SJCRH30 (cell line): ENCODE measurements around the gene KRT20. TPM values are rescaled to one million over a fixed set of nuclear protein-coding genes. Genes with fewer than 3 reads are reported as not detected.
"Not testable (repeated sequence)": the region's sequence is repeated elsewhere in the genome, so short reads cannot be mapped to it uniquely, and the experiment has no call there.

ENCODE experiments used
- DNase-seq, 2 experiments: peaks; one replicate each; pipeline ENCODE4 v3.0.0-alpha.2; 2015 to 2020
- H3K27ac ChIP-seq: fragments of 250-450 bp; sonication (Bioruptor Pico); 2 replicates; pipeline ENCODE4 v1.5.1; 2020; ENCODE audit warnings: mild to moderate bottlenecking, moderate library complexity
- H3K27me3 ChIP-seq: fragments of 250-450 bp; sonication (Bioruptor Pico); 2 replicates; pipeline ENCODE4 v1.5.1; 2020; ENCODE audit warnings: mild to moderate bottlenecking, moderate library complexity
- H3K36me3 ChIP-seq: fragments of 250-450 bp; sonication (Bioruptor Pico); 2 replicates; pipeline ENCODE4 v1.5.1; 2020; ENCODE audit warnings: mild to moderate bottlenecking, moderate library complexity
- H3K4me1 ChIP-seq: fragments of 250-450 bp; sonication (Bioruptor Pico); 2 replicates; pipeline ENCODE4 v1.5.1; 2020; ENCODE audit warnings: mild to moderate bottlenecking, moderate library complexity
- H3K4me3 ChIP-seq: fragments of 250-450 bp; sonication (Bioruptor Pico); 2 replicates; pipeline ENCODE4 v1.5.1; 2020; ENCODE audit warnings: mild to moderate bottlenecking, moderate library complexity
- H3K9me3 ChIP-seq: fragments of 250-450 bp; sonication (Bioruptor Pico); replicated peaks from 2 replicates; pipeline ENCODE4 v1.5.1; 2020; ENCODE audit warnings: mild to moderate bottlenecking, moderate library complexity
- total RNA-seq: library from RNA; depleted of rRNA; stranded (reverse); fragments of >200 nt; shearing (Covaris generic); gene quantifications from 2 replicates; pipeline ENCODE4 v1.2.3, GENCODE V29; 2014; rRNA removed

Gene KRT20
- 0.08 and 0.28 TPM in 2 replicates for total RNA-seq

- no peak for DNase-seq
- no peaks in the 10 kb centered on the region for H3K9me3 ChIP-seq
- H3K36me3 ChIP-seq = no peaks in the 10 kb centered on the region
- peaks cover 2% of the 10 kb centered on the region; the same call in 1 of the 2 replicates for H3K4me1 ChIP-seq
- no peak within 1 kb of the TSS for H3K27ac ChIP-seq
- H3K27me3 ChIP-seq = no peaks in the 10 kb centered on the region
- no peak within 1 kb of the TSS for H3K4me3 ChIP-seq
Observed at GRCh38 chr17:40884708-40885512, at the start of gene KRT20. KRT20 (minus strand) TSS chr17:40885242; CDS start chr17:40885185, 57 bp downstream.

GRCh38 chr17:40932608-40933007 is 47.6 kb upstream of the KRT20 start:
- Histone ChIP-seq H3K36me3 (no peaks in the 10 kb centered on the region), H3K9me3 (no peaks in the 10 kb centered on the region), H3K4me3 (no peak overlapping the region), H3K27me3 (no peaks in the 10 kb centered on the region), H3K27ac (peak overlapping the region; percentile 14), H3K4me1 (peaks cover 23% of the 10 kb centered on the region)
- peak; percentile 32 to 68 for DNase-seq

- H3K27ac ChIP-seq = no peak overlapping the region
- H3K27me3 ChIP-seq = no peaks in the 10 kb centered on the region
- no peaks in the 10 kb centered on the region for H3K36me3 ChIP-seq
- no peak for DNase-seq
- H3K9me3 ChIP-seq = no peaks in the 10 kb centered on the region
- no peak overlapping the region for H3K4me3 ChIP-seq
- peaks cover 23% of the 10 kb centered on the region for H3K4me1 ChIP-seq
Observed at GRCh38 chr17:40931311-40931710, 46.3 kb upstream of the KRT20 start.

- no peak for DNase-seq
- Histone ChIP-seq H3K27me3 (no peaks in the 10 kb centered on the region), H3K4me3 (no peak overlapping the region), H3K27ac (no peak overlapping the region), H3K9me3 (no peaks in the 10 kb centered on the region), H3K36me3 (no peaks in the 10 kb centered on the region), H3K4me1 (0 out of 2 replicates have a peak, but pooled peaks cover 5% of the 10 kb centered on the region)
Observed at GRCh38 chr17:40926341-40926740, 41.3 kb upstream of the KRT20 start.

GRCh38 chr17:40922239-40922638 is 37.2 kb upstream of the KRT20 start:
- no peaks in the 10 kb centered on the region for H3K9me3 ChIP-seq
- H3K4me3 ChIP-seq = no peak overlapping the region
- H3K36me3 ChIP-seq = no peaks in the 10 kb centered on the region
- DNase-seq = peak; percentile 11 to 18
- H3K4me1 ChIP-seq = peaks cover 5% of the 10 kb centered on the region; the same call in 1 of the 2 replicates
- H3K27ac ChIP-seq = no peak overlapping the region
- no peaks in the 10 kb centered on the region for H3K27me3 ChIP-seq

- H3K4me3 ChIP-seq = no peak overlapping the region
- DNase-seq = peak in 1 of 2 experiments; percentile 22
- no peaks in the 10 kb centered on the region for H3K27me3 ChIP-seq
Observed at GRCh38 chr17:40921026-40921425, 36.0 kb upstream of the KRT20 start.

GRCh38 chr17:40917116-40917515 is 32.1 kb upstream of the KRT20 start:
- H3K27ac ChIP-seq, H3K9me3 ChIP-seq, H3K27me3 ChIP-seq, H3K4me3 ChIP-seq, DNase-seq, H3K36me3 ChIP-seq, H3K4me1 ChIP-seq: not testable (repeated sequence)

More at GRCh38 chr17:40921026-40921425, 36.0 kb upstream of the KRT20 start:
- H3K9me3 ChIP-seq = no peaks in the 10 kb centered on the region
- H3K4me1 ChIP-seq = peaks cover 5% of the 10 kb centered on the region; the same call in 1 of the 2 replicates
- no peak overlapping the region for H3K27ac ChIP-seq
- H3K36me3 ChIP-seq = no peaks in the 10 kb centered on the region

GRCh38 chr17:40916366-40916765 is 31.3 kb upstream of the KRT20 start:
- Histone ChIP-seq H3K4me1 (no peaks in the 10 kb centered on the region; the same call in 1 of the 2 replicates), H3K27ac (no peak overlapping the region), H3K9me3 (no peaks in the 10 kb centered on the region), H3K36me3 (no peaks in the 10 kb centered on the region), H3K4me3 (no peak overlapping the region), H3K27me3 (no peaks in the 10 kb centered on the region)
- DNase-seq = peak in 1 of 2 experiments; percentile 20

GRCh38 chr17:40915721-40916256 is 30.7 kb upstream of the KRT20 start:
- H3K27me3 ChIP-seq = no peaks in the 10 kb centered on the region
- H3K9me3 ChIP-seq = no peaks in the 10 kb centered on the region
- H3K36me3 ChIP-seq = no peaks in the 10 kb centered on the region
- no peak overlapping the region for H3K4me3 ChIP-seq
- peaks cover under 1% of the 10 kb centered on the region; the same call in 1 of the 2 replicates for H3K4me1 ChIP-seq
- DNase-seq = no peak
- H3K27ac ChIP-seq = no peak overlapping the region

- no peaks in the 10 kb centered on the region for H3K27me3 ChIP-seq
- H3K4me3 ChIP-seq = no peak overlapping the region
- no peaks in the 10 kb centered on the region for H3K36me3 ChIP-seq
- H3K9me3 ChIP-seq = no peaks in the 10 kb centered on the region
- H3K4me1 ChIP-seq = peaks cover 6% of the 10 kb centered on the region
- DNase-seq = no peak
- no peak overlapping the region for H3K27ac ChIP-seq
Observed at GRCh38 chr17:40915199-40915661, 30.2 kb upstream of the KRT20 start.

GRCh38 chr17:40914075-40914855 is 29.2 kb upstream of the KRT20 start:
- Histone ChIP-seq H3K9me3 (no peaks in the 10 kb centered on the region), H3K36me3 (no peaks in the 10 kb centered on the region), H3K4me1 (peaks cover 15% of the 10 kb centered on the region), H3K27me3 (no peaks in the 10 kb centered on the region), H3K4me3 (no peak overlapping the region), H3K27ac (no peak overlapping the region)
- DNase-seq = no peak

GRCh38 chr17:40912486-40913210 is 27.6 kb upstream of the KRT20 start:
- Histone ChIP-seq H3K27me3 (no peaks in the 10 kb centered on the region), H3K4me1 (peaks cover 15% of the 10 kb centered on the region), H3K9me3 (no peaks in the 10 kb centered on the region), H3K4me3 (no peak overlapping the region), H3K27ac (no peak overlapping the region), H3K36me3 (no peaks in the 10 kb centered on the region)
- DNase-seq = no peak

- Histone ChIP-seq H3K9me3 (no peaks in the 10 kb centered on the region), H3K36me3 (no peaks in the 10 kb centered on the region), H3K27ac (no peak overlapping the region), H3K4me1 (peaks cover 15% of the 10 kb centered on the region), H3K27me3 (no peaks in the 10 kb centered on the region), H3K4me3 (no peak overlapping the region)
- DNase-seq = no peak
Observed at GRCh38 chr17:40910441-40910841, 25.4 kb upstream of the KRT20 start.

- Histone ChIP-seq H3K36me3 (no peaks in the 10 kb centered on the region), H3K4me3 (no peak overlapping the region), H3K4me1 (peaks cover 15% of the 10 kb centered on the region), H3K9me3 (no peaks in the 10 kb centered on the region), H3K27ac (no peak overlapping the region), H3K27me3 (no peaks in the 10 kb centered on the region)
- DNase-seq = no peak
Observed at GRCh38 chr17:40909755-40910154, 24.7 kb upstream of the KRT20 start.
